Stimulated activated CD4-positive, alpha-beta T cell treated with anti-CD3 and anti-CD28 coated beads, Interleukin-1b, Interleukin-23, amount 100 ng/mL, for 24 hours (primary cell): ENCODE data around the gene TTC39C.

Source experiments
- DNase-seq, 4 experiments: peaks; one replicate each; pipeline ENCODE4 v3.0.0-alpha.2; 2020; ENCODE audit warnings: low read depth in 4 of 4, low spot score in 1 of 4

TTC39C gene

GRCh38 chr18:24076950-24077349, 62.4 kb downstream of the TTC39C start:
- no peak for DNase-seq

- no peak for DNase-seq
Observed at GRCh38 chr18:24078391-24078790, 63.8 kb downstream of the TTC39C start.

- no peak for DNase-seq
Observed at GRCh38 chr18:24080861-24081260, 66.3 kb downstream of the TTC39C start.

- DNase-seq = no peak
Observed at GRCh38 chr18:24083550-24083949, 69.0 kb downstream of the TTC39C start.

- no peak for DNase-seq
Observed at GRCh38 chr18:24086082-24086481, 71.5 kb downstream of the TTC39C start.

- DNase-seq = no peak
Observed at GRCh38 chr18:24089076-24089475, 74.5 kb downstream of the TTC39C start.

GRCh38 chr18:24089515-24090337, 75.2 kb downstream of the TTC39C start:
- no peak for DNase-seq

GRCh38 chr18:24090876-24091275, 76.3 kb downstream of the TTC39C start:
- DNase-seq = no peak

GRCh38 chr18:24094561-24094960, 80.0 kb downstream of the TTC39C start:
- no peak for DNase-seq

GRCh38 chr18:24095976-24096375, 81.4 kb downstream of the TTC39C start:
- DNase-seq = no peak

- no peak for DNase-seq
Observed at GRCh38 chr18:24103320-24104021, 88.9 kb downstream of the TTC39C start.

- DNase-seq = no peak
Observed at GRCh38 chr18:24104486-24104885, 89.9 kb downstream of the TTC39C start.

- DNase-seq = no peak
Observed at GRCh38 chr18:24108641-24109040, 94.1 kb downstream of the TTC39C start.

GRCh38 chr18:24111936-24112335, 97.4 kb downstream of the TTC39C start:
- no peak for DNase-seq

- no peak for DNase-seq
Observed at GRCh38 chr18:24112464-24112863, 97.9 kb downstream of the TTC39C start.

- no peak for DNase-seq
Observed at GRCh38 chr18:24112874-24113615, 98.5 kb downstream of the TTC39C start.

GRCh38 chr18:24114924-24115549, 100.5 kb downstream of the TTC39C start:
- no peak for DNase-seq

GRCh38 chr18:24115628-24116027, 101.1 kb downstream of the TTC39C start:
- no peak for DNase-seq

GRCh38 chr18:24118750-24119577, 104.4 kb downstream of the TTC39C start:
- peak; percentile 55 to 71 (median 64) for DNase-seq

- DNase-seq = no peak
Observed at GRCh38 chr18:24120676-24121075, 106.1 kb downstream of the TTC39C start.
